ENCODE results near the gene DNAH11. TPM values are rescaled to one million over a fixed set of nuclear protein-coding genes. Genes with fewer than 3 reads are reported as not detected.

DNAH11 gene
- polyA plus RNA-seq, 1 experiment = 0.59 TPM

DNA sequence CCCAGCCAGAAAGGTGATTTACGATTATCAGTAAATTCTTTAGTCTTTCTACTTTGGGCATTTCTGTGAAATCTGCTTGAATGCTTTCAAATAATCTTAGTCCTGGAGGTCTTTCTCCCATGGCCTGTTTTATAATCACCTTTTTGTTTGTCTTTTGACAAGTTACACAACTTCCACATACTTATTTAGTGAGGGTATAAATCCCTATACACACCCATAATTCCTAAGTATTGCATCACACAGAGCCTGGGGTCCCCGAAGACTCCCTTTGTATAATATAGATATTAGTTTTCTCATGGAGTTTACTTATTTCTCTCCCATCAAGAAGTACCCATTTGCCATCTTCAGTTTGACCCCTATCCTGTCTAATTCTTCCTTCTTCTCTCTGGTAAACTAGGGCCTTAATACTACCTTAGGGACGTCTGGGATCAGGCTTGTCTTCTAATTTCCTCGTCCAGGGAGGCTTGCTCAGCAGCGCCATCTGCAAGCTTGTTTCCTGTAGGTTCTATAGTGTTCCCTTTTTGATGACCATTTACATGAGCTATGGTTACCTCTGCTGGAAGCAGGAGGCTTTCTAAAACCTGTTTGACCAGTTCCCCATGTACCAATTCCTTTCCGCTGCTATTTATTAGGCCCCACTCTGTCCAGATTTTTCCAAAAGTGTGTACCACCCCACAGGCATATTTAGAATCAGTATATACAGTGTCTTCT lies 8.1 kb downstream of the DNAH11 start:
- POLR2A ChIA-PET = no interaction called here
- CTCF ChIA-PET = interaction anchor here (1.1 kb wide), 1 partner anchor 67 kb away, joined by 3 read pairs; no protein-coding TSS in a partner anchor
- Histone ChIP-seq H3K36me3 (ENCODE audit: control insufficient read depth, insufficient read depth, low read length) (no peaks in the 10 kb centered on the region), H3K4me3 (ENCODE audit: low read depth, low read length) (no peak overlapping the region), H3K27me3 (ENCODE audit: control insufficient read depth, insufficient read depth, low read length) (no peaks in the 10 kb centered on the region; the same call in 1 of the 2 replicates)
- no peak for DNase-seq (ENCODE audit: low read depth)
- TF ChIP-seq, protein P1, sequence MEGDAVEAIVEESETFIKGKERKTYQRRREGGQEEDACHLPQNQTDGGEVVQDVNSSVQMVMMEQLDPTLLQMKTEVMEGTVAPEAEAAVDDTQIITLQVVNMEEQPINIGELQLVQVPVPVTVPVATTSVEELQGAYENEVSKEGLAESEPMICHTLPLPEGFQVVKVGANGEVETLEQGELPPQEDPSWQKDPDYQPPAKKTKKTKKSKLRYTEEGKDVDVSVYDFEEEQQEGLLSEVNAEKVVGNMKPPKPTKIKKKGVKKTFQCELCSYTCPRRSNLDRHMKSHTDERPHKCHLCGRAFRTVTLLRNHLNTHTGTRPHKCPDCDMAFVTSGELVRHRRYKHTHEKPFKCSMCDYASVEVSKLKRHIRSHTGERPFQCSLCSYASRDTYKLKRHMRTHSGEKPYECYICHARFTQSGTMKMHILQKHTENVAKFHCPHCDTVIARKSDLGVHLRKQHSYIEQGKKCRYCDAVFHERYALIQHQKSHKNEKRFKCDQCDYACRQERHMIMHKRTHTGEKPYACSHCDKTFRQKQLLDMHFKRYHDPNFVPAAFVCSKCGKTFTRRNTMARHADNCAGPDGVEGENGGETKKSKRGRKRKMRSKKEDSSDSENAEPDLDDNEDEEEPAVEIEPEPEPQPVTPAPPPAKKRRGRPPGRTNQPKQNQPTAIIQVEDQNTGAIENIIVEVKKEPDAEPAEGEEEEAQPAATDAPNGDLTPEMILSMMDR (IDR thresholded peaks at IDR 0.05; ENCODE audit: insufficient read depth, low read depth, low read length) = no peak

DNA sequence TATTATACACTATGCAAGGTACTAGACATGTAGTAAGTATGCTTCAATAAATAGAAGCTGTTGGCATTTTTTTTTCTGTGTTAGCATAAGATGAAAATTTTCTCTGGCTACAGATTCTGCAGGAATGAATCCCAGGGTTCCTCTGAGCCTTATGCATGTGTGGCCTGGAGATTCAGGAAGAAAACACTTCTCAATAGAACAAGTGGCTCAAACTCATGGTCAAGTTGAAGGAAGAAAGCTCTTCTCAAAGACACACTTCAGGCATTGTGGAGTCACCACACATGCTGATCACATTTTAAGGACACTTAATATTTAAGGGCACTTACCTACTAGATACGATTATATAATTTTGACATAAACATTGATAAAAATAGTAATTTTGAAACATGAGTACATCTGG lies 19.5 kb downstream of the DNAH11 start:
- no peak for DNase-seq (ENCODE audit: low read depth)
- Histone ChIP-seq H3K27me3 (ENCODE audit: control insufficient read depth, insufficient read depth, low read length) (no peaks in the 10 kb centered on the region), H3K36me3 (ENCODE audit: control insufficient read depth, insufficient read depth, low read length) (no peaks in the 10 kb centered on the region), H3K4me3 (ENCODE audit: low read depth, low read length) (no peak overlapping the region)
- TF ChIP-seq, protein P1 (IDR thresholded peaks at IDR 0.05; ENCODE audit: insufficient read depth, low read depth, low read length) = no peak
- POLR2A ChIA-PET = no interaction called here
- CTCF ChIA-PET = no interaction called here

DNA sequence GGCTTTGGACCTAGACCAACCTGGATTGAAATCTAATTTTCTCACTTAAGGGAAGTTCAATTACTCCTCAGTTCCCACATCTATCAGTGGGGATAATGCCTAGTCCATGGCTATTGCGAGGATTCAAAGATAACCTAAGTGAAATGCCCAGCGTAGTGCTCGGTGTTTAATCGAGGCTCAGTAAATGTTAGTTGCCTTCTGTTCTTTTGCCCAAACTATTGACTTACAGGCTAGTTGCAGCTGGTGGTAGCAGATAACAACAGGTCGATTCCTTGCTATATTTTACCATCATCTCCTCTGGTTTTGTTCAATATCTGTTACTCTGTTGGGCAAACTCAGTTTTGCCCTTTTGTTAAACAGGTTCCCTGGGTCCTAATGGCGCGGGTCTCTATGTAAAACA lies 22.8 kb downstream of the DNAH11 start:
- Histone ChIP-seq H3K4me3 (ENCODE audit: low read depth, low read length) (no peak overlapping the region), H3K36me3 (ENCODE audit: control insufficient read depth, insufficient read depth, low read length) (no peaks in the 10 kb centered on the region), H3K27me3 (ENCODE audit: control insufficient read depth, insufficient read depth, low read length) (no peaks in the 10 kb centered on the region)
- POLR2A ChIA-PET = no interaction called here
- DNase-seq (ENCODE audit: low read depth) = no peak
- TF ChIP-seq, protein P1 (IDR thresholded peaks at IDR 0.05; ENCODE audit: insufficient read depth, low read depth, low read length) = no peak
- CTCF ChIA-PET = no interaction called here

DNA sequence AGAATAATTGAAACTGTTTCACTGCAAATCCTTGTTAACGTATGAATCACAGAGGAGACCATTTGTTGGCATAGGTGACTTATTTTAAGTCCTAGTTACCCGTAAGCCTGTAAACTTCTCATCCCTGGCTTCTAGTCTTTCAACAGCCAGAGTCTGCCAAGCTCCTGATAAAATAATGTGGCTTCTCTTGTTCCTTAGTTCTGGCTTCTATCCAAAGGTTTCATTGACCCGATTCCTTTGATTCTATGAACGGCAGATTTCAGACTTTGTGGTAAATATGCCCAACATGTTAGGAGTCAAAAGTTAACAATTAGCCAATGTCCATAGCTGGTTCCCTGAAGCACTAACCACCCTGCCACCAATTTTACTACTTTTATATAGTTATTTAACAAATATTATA lies 23.3 kb downstream of the DNAH11 start:
- H3K4me3 ChIP-seq (ENCODE audit: low read depth, low read length) = no peak overlapping the region
- ChIA-PET CTCF (interaction anchor here (1.0 kb wide), 1 partner anchor 14 kb away, joined by 3 read pairs; no protein-coding TSS in a partner anchor), POLR2A (no interaction called here)
- DNase-seq (ENCODE audit: low read depth) = no peak
- TF ChIP-seq, protein P1 (IDR thresholded peaks at IDR 0.05; ENCODE audit: insufficient read depth, low read depth, low read length) = no peak
- no peaks in the 10 kb centered on the region for H3K27me3 ChIP-seq (ENCODE audit: control insufficient read depth, insufficient read depth, low read length)
- no peaks in the 10 kb centered on the region for H3K36me3 ChIP-seq (ENCODE audit: control insufficient read depth, insufficient read depth, low read length)

DNA sequence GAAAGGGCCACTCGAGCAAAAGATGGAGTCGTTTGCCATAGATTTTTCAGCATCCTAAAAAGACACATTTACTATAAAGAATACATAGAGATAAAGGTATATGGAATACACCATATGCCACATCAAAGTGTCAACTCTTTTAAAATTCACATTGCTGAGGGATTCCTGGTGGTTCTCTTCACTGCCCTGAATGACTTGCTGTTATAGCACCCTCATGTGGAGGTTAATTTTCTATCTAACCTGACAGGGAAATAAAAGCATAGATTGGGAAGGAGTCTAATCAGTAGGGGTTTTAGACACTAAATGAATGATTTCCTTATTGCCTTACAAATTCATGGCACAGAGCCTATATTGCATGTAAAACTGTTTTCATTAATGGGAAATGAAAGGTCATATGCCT lies 25.9 kb downstream of the DNAH11 start:
- Histone ChIP-seq H3K27me3 (ENCODE audit: control insufficient read depth, insufficient read depth, low read length) (no peaks in the 10 kb centered on the region), H3K4me3 (ENCODE audit: low read depth, low read length) (no peak overlapping the region), H3K36me3 (ENCODE audit: control insufficient read depth, insufficient read depth, low read length) (no peaks in the 10 kb centered on the region)
- TF ChIP-seq, protein P1 (IDR thresholded peaks at IDR 0.05; ENCODE audit: insufficient read depth, low read depth, low read length) = no peak
- no peak for DNase-seq (ENCODE audit: low read depth)
- ChIA-PET POLR2A (no interaction called here), CTCF (no interaction called here)
